ENCODE data around the gene WDFY2. TPM values are rescaled to one million over a fixed set of nuclear protein-coding genes. Genes with fewer than 3 reads are reported as not detected.

WDFY2 gene
- total and polyA plus RNA-seq, 5 donors from 2014 or later: 4.0 to 26.2 (median 4.9) TPM

DNA sequence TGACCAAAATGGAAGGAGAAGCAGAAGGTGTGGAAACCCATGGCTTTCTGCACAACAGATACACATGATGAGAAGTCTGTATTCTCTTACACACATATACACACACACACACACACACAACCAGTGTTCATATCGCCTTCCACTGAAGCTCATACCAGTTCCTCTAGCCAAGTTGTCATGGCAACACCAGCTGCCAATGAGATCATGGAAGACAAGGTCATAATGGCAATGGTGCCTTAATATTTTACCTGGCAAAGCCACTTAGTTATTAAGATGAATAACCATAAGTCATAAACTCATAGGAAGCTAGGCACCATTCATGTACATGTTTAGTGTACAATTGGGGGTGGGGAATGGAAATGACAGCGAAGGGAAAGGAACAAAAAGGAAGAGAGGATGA, 222.3 kb downstream of the WDFY2 start:
- peak overlapping the region; percentile 99 for H3K27ac ChIP-seq (ENCODE audit: insufficient read depth, low read length, poor library complexity, severe bottlenecking)
- peak overlapping the region; percentile 87 to 99 (median 98) for H3K27ac Mint-ChIP-seq
- H3K4me3 ChIP-seq (ENCODE audit: low read depth, low read length): no peak overlapping the region
- peaks cover 22% of the 10 kb centered on the region for H3K36me3 Mint-ChIP-seq
- H3K4me1 ChIP-seq (ENCODE audit: control insufficient read depth, insufficient read depth, low read length, poor library complexity, severe bottlenecking): peaks cover 35% of the 10 kb centered on the region
- H3K27me3 Mint-ChIP-seq: peaks cover 6% of the 10 kb centered on the region
- ATAC-seq (ENCODE audit: low read depth in 2 of 2) (no peak), DNase-seq (peak in 1 of 3 donors; percentile 35)
- peaks cover 0 to 3% (median 0%) of the 10 kb centered on the region in 7 donors for H3K9me3 Mint-ChIP-seq
- peak overlapping the region in 2 of 4 donors; percentile 66 to 94 for H3K4me3 Mint-ChIP-seq
- peaks cover 12 to 59% (median 41%) of the 10 kb centered on the region in 4 donors for H3K4me1 Mint-ChIP-seq
- no peaks in the 10 kb centered on the region for H3K27me3 ChIP-seq (ENCODE audit: control insufficient read depth, insufficient read depth, low read length)
- peaks cover 6% of the 10 kb centered on the region for H3K36me3 ChIP-seq (ENCODE audit: control insufficient read depth, insufficient read depth, low read length)
- H3K9me3 ChIP-seq (ENCODE audit: control insufficient read depth in 2 of 2, low read length in 2 of 2): no peaks in the 10 kb centered on the region

DNA sequence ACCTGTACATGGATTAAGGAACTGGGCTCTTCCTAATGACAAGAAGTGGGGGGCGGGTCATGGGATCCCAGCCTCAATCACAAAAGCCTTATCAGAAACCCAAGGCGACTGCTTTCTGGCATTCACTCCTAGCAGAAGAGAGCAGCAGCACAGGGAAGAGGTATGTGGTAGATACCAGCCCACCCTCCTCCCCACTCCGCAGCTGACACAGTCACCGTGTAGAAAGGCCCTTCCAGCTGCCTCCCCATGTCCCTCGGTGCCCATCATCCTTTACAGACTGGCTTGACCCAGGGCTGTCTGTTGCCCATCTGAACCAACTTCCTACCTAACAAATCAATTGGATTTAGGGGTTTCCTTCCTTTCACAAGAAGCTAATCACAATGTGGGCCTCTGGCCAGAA, 222.8 kb downstream of the WDFY2 start:
- peak overlapping the region in 1 of 4 donors; percentile 94 for H3K4me3 Mint-ChIP-seq
- H3K4me1 Mint-ChIP-seq: peaks cover 10 to 57% (median 39%) of the 10 kb centered on the region in 4 donors
- H3K36me3 ChIP-seq (ENCODE audit: control insufficient read depth, insufficient read depth, low read length): peaks cover 11% of the 10 kb centered on the region
- DNase-seq: no peak
- H3K36me3 Mint-ChIP-seq: peaks cover 23% of the 10 kb centered on the region
- H3K27ac ChIP-seq (ENCODE audit: insufficient read depth, low read length, poor library complexity, severe bottlenecking): peak overlapping the region; percentile 27
- H3K9me3 ChIP-seq (ENCODE audit: control insufficient read depth in 2 of 2, low read length in 2 of 2): no peaks in the 10 kb centered on the region
- peaks cover 30% of the 10 kb centered on the region for H3K4me1 ChIP-seq (ENCODE audit: control insufficient read depth, insufficient read depth, low read length, poor library complexity, severe bottlenecking)
- peak overlapping the region in 2 of 3 donors; percentile 98 to 99 for H3K27ac Mint-ChIP-seq
- H3K27me3 ChIP-seq (ENCODE audit: control insufficient read depth, insufficient read depth, low read length): no peaks in the 10 kb centered on the region
- ATAC-seq (ENCODE audit: low read depth in 2 of 2): no peak
- H3K9me3 Mint-ChIP-seq: peaks cover 0 to 3% (median 0%) of the 10 kb centered on the region in 7 donors
- H3K27me3 Mint-ChIP-seq: peaks cover 6% of the 10 kb centered on the region
- no peak overlapping the region for H3K4me3 ChIP-seq (ENCODE audit: low read depth, low read length)

DNA sequence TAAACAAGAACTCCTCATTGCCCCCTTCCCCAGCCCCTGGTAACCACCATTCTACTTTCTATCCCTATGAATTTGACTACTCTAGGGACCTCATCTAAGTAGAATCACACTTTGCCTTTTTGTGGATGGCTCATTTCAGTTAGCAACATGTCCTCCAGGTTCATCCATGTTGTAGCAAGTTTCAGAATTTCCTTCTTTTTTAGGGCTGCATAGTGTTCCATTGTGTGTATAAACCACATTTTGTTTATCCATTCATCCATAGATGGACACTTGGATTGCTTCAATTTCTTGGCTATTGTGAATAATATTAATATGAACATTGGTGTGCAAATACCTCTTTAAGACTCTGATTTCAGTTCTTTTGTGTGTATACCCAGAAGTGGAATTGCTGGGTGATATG, 224.5 kb downstream of the WDFY2 start:
- DNase-seq (no peak), ATAC-seq (ENCODE audit: low read depth in 2 of 2) (no peak)
- Mint-ChIP-seq H3K36me3 (peaks cover 25% of the 10 kb centered on the region), H3K27me3 (no peaks in the 10 kb centered on the region), H3K4me3 (peak overlapping the region in 1 of 4 donors; percentile 66), H3K4me1 (peaks cover 12 to 59% (median 33%) of the 10 kb centered on the region in 4 donors), H3K27ac (peak overlapping the region in 1 of 3 donors; percentile 60), H3K9me3 (peaks cover 0 to 3% (median 0%) of the 10 kb centered on the region in 7 donors)
- Histone ChIP-seq H3K27me3 (ENCODE audit: control insufficient read depth, insufficient read depth, low read length) (no peaks in the 10 kb centered on the region), H3K4me1 (ENCODE audit: control insufficient read depth, insufficient read depth, low read length, poor library complexity, severe bottlenecking) (peaks cover 19% of the 10 kb centered on the region), H3K9me3 (ENCODE audit: control insufficient read depth in 2 of 2, low read length in 2 of 2) (no peaks in the 10 kb centered on the region), H3K27ac (ENCODE audit: insufficient read depth, low read length, poor library complexity, severe bottlenecking) (no peak overlapping the region), H3K36me3 (ENCODE audit: control insufficient read depth, insufficient read depth, low read length) (peaks cover 14% of the 10 kb centered on the region), H3K4me3 (ENCODE audit: low read depth, low read length) (no peak overlapping the region)

DNA sequence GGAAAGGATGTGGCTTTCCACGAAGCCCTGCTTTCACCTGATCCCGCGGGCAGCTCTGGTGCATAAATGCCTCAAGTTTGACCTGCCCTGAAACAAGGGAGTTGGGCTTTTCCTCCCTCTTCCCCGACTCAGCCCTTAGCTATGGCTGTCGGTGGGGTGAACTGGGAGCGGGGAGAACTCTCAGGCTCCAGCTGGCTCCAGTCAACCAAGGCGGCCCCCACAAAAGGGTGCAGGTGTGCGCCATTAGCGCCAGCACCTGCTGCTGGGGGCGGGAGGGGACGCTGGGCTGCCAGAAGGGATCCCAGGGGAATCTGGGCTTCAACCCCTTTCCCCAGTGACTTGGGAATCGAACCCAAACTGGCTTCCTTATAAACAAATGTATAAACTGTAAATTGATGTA, 226.8 kb downstream of the WDFY2 start:
- Mint-ChIP-seq H3K36me3 (peaks cover 28% of the 10 kb centered on the region), H3K27ac (no peak overlapping the region), H3K4me1 (peaks cover 12 to 62% (median 29%) of the 10 kb centered on the region in 4 donors), H3K4me3 (no peak overlapping the region), H3K9me3 (peaks cover 0 to 3% (median 0%) of the 10 kb centered on the region in 7 donors), H3K27me3 (no peaks in the 10 kb centered on the region)
- no peak for DNase-seq
- H3K9me3 ChIP-seq (ENCODE audit: control insufficient read depth in 2 of 2, low read length in 2 of 2): no peaks in the 10 kb centered on the region
- no peak for ATAC-seq (ENCODE audit: low read depth in 2 of 2)
- H3K27me3 ChIP-seq (ENCODE audit: control insufficient read depth, insufficient read depth, low read length): no peaks in the 10 kb centered on the region
- peaks cover 14% of the 10 kb centered on the region for H3K36me3 ChIP-seq (ENCODE audit: control insufficient read depth, insufficient read depth, low read length)
- no peak overlapping the region for H3K27ac ChIP-seq (ENCODE audit: insufficient read depth, low read length, poor library complexity, severe bottlenecking)
- H3K4me1 ChIP-seq (ENCODE audit: control insufficient read depth, insufficient read depth, low read length, poor library complexity, severe bottlenecking): peaks cover 17% of the 10 kb centered on the region
- no peak overlapping the region for H3K4me3 ChIP-seq (ENCODE audit: low read depth, low read length)

DNA sequence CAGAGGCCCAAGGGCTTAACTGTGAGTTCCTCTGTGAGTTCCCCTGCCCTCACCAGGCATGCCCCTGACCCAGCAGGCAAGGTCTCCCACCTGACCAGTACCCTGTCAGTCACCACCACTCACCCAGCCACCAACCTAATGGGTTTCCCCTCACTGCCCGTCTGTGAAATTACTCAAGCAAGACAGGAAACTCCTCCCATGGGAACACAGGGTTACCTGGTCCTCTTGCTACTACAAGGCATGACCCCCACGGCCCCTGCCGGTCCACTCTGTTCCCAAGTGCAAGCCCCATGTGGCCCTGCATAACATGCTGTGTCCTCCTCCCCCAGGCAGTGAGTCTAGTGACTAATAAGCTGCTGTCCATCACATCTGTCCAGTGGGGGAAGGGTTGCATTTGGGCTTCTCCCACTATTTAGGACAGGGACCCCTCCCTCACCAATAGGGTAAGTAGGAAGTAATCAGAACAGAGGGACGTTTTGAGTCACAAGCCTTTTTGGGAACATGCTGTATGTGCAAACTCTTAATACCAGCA, 227.7 kb downstream of the WDFY2 start:
- H3K4me3 Mint-ChIP-seq: no peak overlapping the region
- peaks cover 12 to 62% (median 38%) of the 10 kb centered on the region in 4 donors for H3K4me1 Mint-ChIP-seq
- peak overlapping the region; percentile 62 to 72 (median 62) for H3K27ac Mint-ChIP-seq
- peak in 1 of 2 donors; percentile 5 for ATAC-seq (ENCODE audit: low read depth in 2 of 2)
- H3K9me3 Mint-ChIP-seq: peaks cover 0 to 3% (median 0%) of the 10 kb centered on the region in 7 donors
- no peaks in the 10 kb centered on the region for H3K27me3 Mint-ChIP-seq
- Histone ChIP-seq H3K27ac (ENCODE audit: insufficient read depth, low read length, poor library complexity, severe bottlenecking) (no peak overlapping the region), H3K4me1 (ENCODE audit: control insufficient read depth, insufficient read depth, low read length, poor library complexity, severe bottlenecking) (peaks cover 12% of the 10 kb centered on the region), H3K9me3 (ENCODE audit: control insufficient read depth in 2 of 2, low read length in 2 of 2) (no peaks in the 10 kb centered on the region), H3K36me3 (ENCODE audit: control insufficient read depth, insufficient read depth, low read length) (peaks cover 18% of the 10 kb centered on the region), H3K4me3 (ENCODE audit: low read depth, low read length) (no peak overlapping the region), H3K27me3 (ENCODE audit: control insufficient read depth, insufficient read depth, low read length) (no peaks in the 10 kb centered on the region)
- peaks cover 35% of the 10 kb centered on the region for H3K36me3 Mint-ChIP-seq
- DNase-seq: no peak

DNA sequence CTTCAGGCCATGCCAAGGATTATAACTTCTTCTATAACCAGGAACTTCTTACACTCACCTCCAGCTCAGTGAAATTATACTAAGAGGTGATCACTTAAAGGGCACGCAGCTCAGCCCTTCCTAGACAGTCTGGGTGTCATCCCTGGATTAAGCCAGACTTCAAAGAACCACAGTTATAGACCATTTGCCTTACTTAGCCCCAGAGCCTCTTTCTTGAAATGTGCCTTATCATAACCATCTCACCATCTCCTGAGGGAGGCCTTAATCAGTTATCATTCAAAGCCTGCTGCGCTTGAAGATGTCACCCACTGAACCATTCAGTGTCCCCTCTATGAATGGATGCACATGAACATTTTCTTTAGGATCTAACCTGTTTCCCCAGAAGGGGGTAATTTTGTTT, 229.8 kb downstream of the WDFY2 start:
- DNase-seq: no peak
- H3K4me3 ChIP-seq (ENCODE audit: low read depth, low read length): no peak overlapping the region
- ATAC-seq (ENCODE audit: low read depth in 2 of 2): no peak
- Mint-ChIP-seq H3K4me1 (peaks cover 12 to 72% (median 48%) of the 10 kb centered on the region in 4 donors), H3K4me3 (peak overlapping the region in 1 of 4 donors; percentile 14), H3K9me3 (peaks cover 0 to 2% (median 0%) of the 10 kb centered on the region in 7 donors), H3K27ac (peak overlapping the region in 1 of 3 donors; percentile 98), H3K27me3 (no peaks in the 10 kb centered on the region), H3K36me3 (peaks cover 37% of the 10 kb centered on the region)
- peaks cover 18% of the 10 kb centered on the region for H3K36me3 ChIP-seq (ENCODE audit: control insufficient read depth, insufficient read depth, low read length)
- no peak overlapping the region for H3K27ac ChIP-seq (ENCODE audit: insufficient read depth, low read length, poor library complexity, severe bottlenecking)
- peaks cover 26% of the 10 kb centered on the region for H3K4me1 ChIP-seq (ENCODE audit: control insufficient read depth, insufficient read depth, low read length, poor library complexity, severe bottlenecking)
- no peaks in the 10 kb centered on the region for H3K27me3 ChIP-seq (ENCODE audit: control insufficient read depth, insufficient read depth, low read length)
- no peaks in the 10 kb centered on the region for H3K9me3 ChIP-seq (ENCODE audit: control insufficient read depth in 2 of 2, low read length in 2 of 2)

DNA sequence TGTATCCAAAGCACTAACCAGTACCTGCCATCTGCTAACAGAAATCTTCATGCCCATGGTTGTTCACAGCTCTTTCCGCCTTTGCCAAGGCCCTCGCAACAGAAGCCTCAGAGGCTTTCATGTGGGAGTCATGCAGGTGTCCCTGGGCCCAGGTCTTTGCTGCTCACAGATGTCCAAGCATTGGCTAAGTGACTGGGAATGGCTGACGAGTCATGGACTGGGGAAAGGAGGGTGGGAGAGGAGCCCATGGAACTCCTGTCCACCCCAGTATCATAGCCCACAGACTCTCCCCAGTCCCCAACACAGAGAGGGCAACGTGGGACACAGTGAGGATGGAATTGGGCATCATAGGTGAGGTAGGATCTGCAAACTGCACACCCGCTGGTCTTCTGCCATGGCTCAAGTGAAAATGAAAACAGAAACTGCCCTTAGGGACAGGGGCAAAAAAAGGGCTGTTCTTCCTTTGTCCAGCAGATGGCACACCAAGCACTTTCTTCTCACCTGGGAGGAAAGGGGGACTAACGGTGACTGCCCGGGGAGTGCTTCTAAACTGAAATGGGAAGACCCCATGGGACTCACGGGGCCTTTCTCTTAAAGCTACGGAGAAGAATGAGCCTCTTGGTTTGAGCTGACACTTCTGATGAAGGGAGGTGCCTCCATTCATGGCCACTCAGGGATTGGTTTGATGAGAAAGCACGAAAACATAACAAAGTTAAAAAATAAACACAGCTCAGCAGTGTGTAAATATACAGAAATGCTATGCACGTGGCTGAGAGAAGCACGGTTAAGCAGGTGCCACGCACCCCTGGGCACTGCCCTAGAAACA, 230.8 kb downstream of the WDFY2 start:
- Histone ChIP-seq H3K36me3 (ENCODE audit: control insufficient read depth, insufficient read depth, low read length) (peaks cover 13% of the 10 kb centered on the region), H3K4me3 (ENCODE audit: low read depth, low read length) (peak overlapping the region; percentile 58), H3K27ac (ENCODE audit: insufficient read depth, low read length, poor library complexity, severe bottlenecking) (peak overlapping the region; percentile 56), H3K4me1 (ENCODE audit: control insufficient read depth, insufficient read depth, low read length, poor library complexity, severe bottlenecking) (peaks cover 36% of the 10 kb centered on the region), H3K9me3 (ENCODE audit: control insufficient read depth in 2 of 2, low read length in 2 of 2) (no peaks in the 10 kb centered on the region), H3K27me3 (ENCODE audit: control insufficient read depth, insufficient read depth, low read length) (no peaks in the 10 kb centered on the region)
- peak; percentile 62 to 88 (median 79) for DNase-seq
- H3K9me3 Mint-ChIP-seq: no peaks in the 10 kb centered on the region
- H3K4me3 Mint-ChIP-seq: peak overlapping the region; percentile 3 to 83 (median 58)
- peaks cover 14 to 82% (median 53%) of the 10 kb centered on the region in 4 donors for H3K4me1 Mint-ChIP-seq
- H3K27ac Mint-ChIP-seq: peak overlapping the region; percentile 88 to 98 (median 93)
- ATAC-seq (ENCODE audit: low read depth in 2 of 2): peak; percentile 70 to 77
- H3K36me3 Mint-ChIP-seq: peaks cover 28% of the 10 kb centered on the region
- no peaks in the 10 kb centered on the region for H3K27me3 Mint-ChIP-seq
